T-cell (primary cell): ENCODE results near the gene ACAP2. TPM values are rescaled to one million over a fixed set of nuclear protein-coding genes. Genes with fewer than 3 reads are reported as not detected.

ENCODE experiments used
- ATAC-seq, 4 experiments: fragments of 200-7000 bp in 3 of 4; fragments of 150-1000 bp in 1 of 4; cut with Tn5 transposase; replicated peaks in 1 of 4; 1 replicate in 3 of 4; 2 replicates in 1 of 4; pipeline ENCODE4 v1.10.0; 2021; ENCODE audit warnings: moderate library complexity in 3 of 4, mild to moderate bottlenecking in 2 of 4, moderate number of reproducible peaks in 1 of 4
- CTCF ChIA-PET, 2 donors: fragments of 300-600 bp; sonication (Branson Sonifier 250); formaldehyde crosslinking; loops; one replicate each; lab custom pipeline; 2022; ENCODE audit warnings: antibody characterized with exemption in 2 of 2; lab: Charles Lee
- POLR2A ChIA-PET, 2 donors: fragments of 300-600 bp; sonication (Branson Sonifier 250); formaldehyde crosslinking; loops; one replicate each; lab custom pipeline; 2022; ENCODE audit warnings: antibody characterized with exemption in 2 of 2; lab: Charles Lee
- DNase-seq, 35 experiments: peaks; one replicate each; pipeline versions ENCODE4 v3.0.0 to v3.0.0-alpha.2; 2013 to 2023
- H3K27ac ChIP-seq: one replicate; pipeline ENCODE4 v1.5.1; 2013; ENCODE audit warnings: low read length
- H3K27me3 ChIP-seq, 2 experiments: replicated peaks in 1 of 2; 1 replicate in 1 of 2; 2 replicates in 1 of 2; pipeline versions ENCODE4 v1.6.1 to v1.7.0; 2013; ENCODE audit warnings: low read length in 1 of 2, mixed read lengths in 1 of 2; ENCODE audit not compliant: control insufficient read depth in 2 of 2, insufficient read depth in 2 of 2; ENCODE audit errors: extremely low read depth in 1 of 2
- H3K36me3 ChIP-seq, 2 donors: 1 replicate in 1 of 2; 2 replicates in 1 of 2; pipeline versions ENCODE4 v1.6.1 to v1.7.0; 2013; ENCODE audit warnings: low read length in 1 of 2; ENCODE audit not compliant: control insufficient read depth in 2 of 2, insufficient read depth in 1 of 2; ENCODE audit errors: extremely low read depth in 1 of 2
- H3K4me1 ChIP-seq, 2 experiments: 1 replicate in 1 of 2; 2 replicates in 1 of 2; pipeline versions ENCODE4 v1.6.1 to v1.7.0; 2013; ENCODE audit warnings: low read length in 2 of 2, mixed read lengths in 1 of 2; ENCODE audit not compliant: insufficient read depth in 2 of 2, control insufficient read depth in 1 of 2; ENCODE audit errors: extremely low read depth in 1 of 2
- H3K4me3 ChIP-seq, 2 donors: 1 replicate in 1 of 2; 2 replicates in 1 of 2; pipeline versions ENCODE4 v1.5.1 to v1.7.0; 2013; ENCODE audit warnings: mild to moderate bottlenecking in 2 of 2, low read length in 1 of 2, moderate library complexity in 1 of 2; ENCODE audit not compliant: control insufficient read depth in 1 of 2; ENCODE audit errors: extremely low read depth in 1 of 2
- H3K9me3 ChIP-seq: 2 replicates; pipeline ENCODE4 v1.7.0; 2013
- H3K27ac Mint-ChIP-seq, 2 donors: one replicate each; pipeline ENCODE4 v1.8.0; 2020 to 2021; ENCODE audit warnings: mild to moderate bottlenecking in 2 of 2, mixed read lengths in 2 of 2
- H3K27me3 Mint-ChIP-seq, 2 donors: one replicate each; pipeline ENCODE4 v1.8.0; 2021 to 2022; ENCODE audit warnings: mixed read lengths in 2 of 2
- H3K36me3 Mint-ChIP-seq: one replicate; pipeline ENCODE4 v1.8.0; 2021; ENCODE audit warnings: mixed read lengths
- H3K4me1 Mint-ChIP-seq, 3 donors: one replicate each; pipeline ENCODE4 v1.8.0; 2020 to 2022; ENCODE audit warnings: mixed read lengths in 3 of 3, mild to moderate bottlenecking in 1 of 3
- H3K4me3 Mint-ChIP-seq, 3 donors: one replicate each; pipeline ENCODE4 v1.8.0; 2020 to 2022; ENCODE audit warnings: mild to moderate bottlenecking in 3 of 3, mixed read lengths in 3 of 3, moderate library complexity in 3 of 3
- H3K9me3 Mint-ChIP-seq, 3 donors: one replicate each; pipeline ENCODE4 v1.8.0; 2020 to 2022; ENCODE audit warnings: mixed read lengths in 3 of 3
- WGBS: methylation state at CpG from one replicate; pipeline ENCODE4 v1.1.5; 2013; ENCODE audit warnings: missing lambda C conversion rate; ENCODE audit not compliant: insufficient coverage; 5-methylcytosine and 5-hydroxymethylcytosine counted together
- total RNA-seq, 35 experiments: library from RNA in 6 of 35; stranded (reverse) in 6 of 35; fragments of 120-200 nt in 1 of 35; gene quantifications; one replicate each; pipeline versions ENCODE4 v1.2.1 to v1.2.4 and lab custom pipeline; 2013 to 2026

ACAP2 gene
- total RNA-seq, 5 donors from 2014 or later (not counting 1 experiment from before 2014, with no cell fraction given): 63.6 to 90.7 (median 72.5) TPM

- H3K27ac ChIP-seq: no peak overlapping the region
These were observed 195.0 kb downstream of the ACAP2 start for GRCh38 chr3:195247863-195248189.

GRCh38 chr3:195247086-195247862 lies 195.5 kb downstream of the ACAP2 start:
- no peak overlapping the region for H3K4me3 Mint-ChIP-seq
- H3K4me1 Mint-ChIP-seq: peaks cover 11 to 35% (median 16%) of the 10 kb centered on the region in 3 donors
- no peaks in the 10 kb centered on the region for H3K36me3 ChIP-seq
- ChIA-PET POLR2A (no interaction called here), CTCF (no interaction called here)
- peaks cover 27% of the 10 kb centered on the region for H3K36me3 Mint-ChIP-seq
- no peak overlapping the region for H3K4me3 ChIP-seq
- no peak for ATAC-seq
- peak in 2 of 35 experiments; percentile 5 to 6 for DNase-seq
- no peaks in the 10 kb centered on the region for H3K27me3 ChIP-seq
- no peaks in the 10 kb centered on the region for H3K9me3 Mint-ChIP-seq
- H3K9me3 ChIP-seq: no peaks in the 10 kb centered on the region
- H3K4me1 ChIP-seq: peaks cover 8 to 13% of the 10 kb centered on the region in 2 experiments
- no peaks in the 10 kb centered on the region for H3K27me3 Mint-ChIP-seq
- 95% methylated on average over 20 of the region's 24 CpGs for WGBS
- H3K27ac Mint-ChIP-seq: no peak overlapping the region
- H3K27ac ChIP-seq: no peak overlapping the region

More at GRCh38 chr3:195247863-195248189, 195.0 kb downstream of the ACAP2 start:
- Histone ChIP-seq H3K9me3 (no peaks in the 10 kb centered on the region), H3K36me3 (no peaks in the 10 kb centered on the region), H3K27me3 (no peaks in the 10 kb centered on the region), H3K4me3 (no peak overlapping the region), H3K4me1 (peaks cover 8 to 13% of the 10 kb centered on the region in 2 experiments)
- H3K9me3 Mint-ChIP-seq: no peaks in the 10 kb centered on the region
- no peak overlapping the region for H3K4me3 Mint-ChIP-seq
- H3K27ac Mint-ChIP-seq: peak overlapping the region in 1 of 2 donors; percentile 20
- H3K27me3 Mint-ChIP-seq: no peaks in the 10 kb centered on the region
- 100% methylated on average over 2 of the region's 8 CpGs for WGBS
- no peak for ATAC-seq
- H3K4me1 Mint-ChIP-seq: peaks cover 13 to 35% (median 16%) of the 10 kb centered on the region in 3 donors
- DNase-seq: peak in 1 of 35 experiments; percentile 1
- CTCF ChIA-PET: interaction anchor here in 1 of 2 donors (0.5 kb wide), 1 partner anchor 574 kb away, joined by 8 read pairs; no protein-coding TSS in a partner anchor
- peaks cover 24% of the 10 kb centered on the region for H3K36me3 Mint-ChIP-seq
- POLR2A ChIA-PET: interaction anchor here in 1 of 2 donors (0.6 kb wide), 1 partner anchor 13 kb away, joined by 8 read pairs; no protein-coding TSS in a partner anchor

- H3K9me3 Mint-ChIP-seq: no peaks in the 10 kb centered on the region
- no peaks in the 10 kb centered on the region for H3K27me3 Mint-ChIP-seq
- H3K4me3 Mint-ChIP-seq: no peak overlapping the region
- peaks cover 8 to 13% of the 10 kb centered on the region in 2 experiments for H3K4me1 ChIP-seq
- H3K27me3 ChIP-seq: no peaks in the 10 kb centered on the region
- peaks cover 7 to 31% (median 11%) of the 10 kb centered on the region in 3 donors for H3K4me1 Mint-ChIP-seq
- 94% methylated on average over 7 of the region's 9 CpGs for WGBS
- ChIA-PET POLR2A (no interaction called here), CTCF (no interaction called here)
- no peak for ATAC-seq
- H3K36me3 ChIP-seq: no peaks in the 10 kb centered on the region
- H3K9me3 ChIP-seq: no peaks in the 10 kb centered on the region
- peaks cover 29% of the 10 kb centered on the region for H3K36me3 Mint-ChIP-seq
- DNase-seq: no peak
- H3K27ac ChIP-seq: no peak overlapping the region
- no peak overlapping the region for H3K4me3 ChIP-seq
- no peak overlapping the region for H3K27ac Mint-ChIP-seq
These were observed 196.2 kb downstream of the ACAP2 start for GRCh38 chr3:195246581-195246995.

- ChIA-PET CTCF (interaction anchor here in 1 of 2 donors (0.7 kb wide), 1 partner anchor 195 kb away, joined by 5 read pairs; no protein-coding TSS in a partner anchor), POLR2A (no interaction called here)
- Mint-ChIP-seq H3K4me1 (peaks cover 3 to 22% (median 5%) of the 10 kb centered on the region in 3 donors), H3K36me3 (peaks cover 32% of the 10 kb centered on the region), H3K9me3 (no peaks in the 10 kb centered on the region), H3K27ac (no peak overlapping the region), H3K27me3 (no peaks in the 10 kb centered on the region), H3K4me3 (no peak overlapping the region)
- Histone ChIP-seq H3K4me1 (peaks cover under 1 to 3% of the 10 kb centered on the region in 2 experiments), H3K27me3 (no peaks in the 10 kb centered on the region), H3K4me3 (no peak overlapping the region), H3K9me3 (no peaks in the 10 kb centered on the region), H3K36me3 (no peaks in the 10 kb centered on the region), H3K27ac (no peak overlapping the region)
- DNase-seq: peak in 2 of 35 experiments; percentile 2 to 3
- ATAC-seq: no peak
- 95% methylated on average over 10 of the region's 16 CpGs for WGBS
These were observed 197.3 kb downstream of the ACAP2 start for GRCh38 chr3:195245531-195245951.

- no peak overlapping the region for H3K4me3 ChIP-seq
- Mint-ChIP-seq H3K27me3 (no peaks in the 10 kb centered on the region), H3K9me3 (peaks cover 0 to 9% (median 7%) of the 10 kb centered on the region in 3 donors), H3K27ac (no peak overlapping the region), H3K4me3 (no peak overlapping the region), H3K36me3 (peaks cover 38% of the 10 kb centered on the region), H3K4me1 (peaks cover 0 to 16% (median 5%) of the 10 kb centered on the region in 3 donors)
- H3K27ac ChIP-seq: no peak overlapping the region
- no peaks in the 10 kb centered on the region for H3K27me3 ChIP-seq
- H3K36me3 ChIP-seq: peaks cover 3 to 6% of the 10 kb centered on the region in 2 donors
- WGBS: 93% methylated on average over 11 of the region's 12 CpGs
- ATAC-seq (no peak), DNase-seq (peak in 2 of 35 experiments; percentile 4)
- ChIA-PET CTCF (interaction anchor here in 1 of 2 donors (0.5 to 0.6 kb wide), 2 partner anchors 912 to 1803 kb away, joined by 5 to 8 read pairs; no protein-coding TSS in a partner anchor), POLR2A (no interaction called here)
- H3K4me1 ChIP-seq: peaks cover 0 to 4% of the 10 kb centered on the region in 2 experiments
- no peaks in the 10 kb centered on the region for H3K9me3 ChIP-seq
These were observed 201.0 kb downstream of the ACAP2 start for GRCh38 chr3:195241592-195242355.

- H3K27me3 Mint-ChIP-seq: no peaks in the 10 kb centered on the region
- ATAC-seq: no peak
- peaks cover 0 to 12% (median 5%) of the 10 kb centered on the region in 3 donors for H3K4me1 Mint-ChIP-seq
- no peak for DNase-seq
- Histone ChIP-seq H3K27me3 (no peaks in the 10 kb centered on the region), H3K9me3 (no peaks in the 10 kb centered on the region), H3K4me1 (peaks cover 0 to 4% of the 10 kb centered on the region in 2 experiments), H3K4me3 (no peak overlapping the region), H3K36me3 (peaks cover 3 to 14% of the 10 kb centered on the region in 2 donors), H3K27ac (no peak overlapping the region)
- CTCF ChIA-PET: no interaction called here
- H3K27ac Mint-ChIP-seq: no peak overlapping the region
- H3K36me3 Mint-ChIP-seq: peaks cover 32% of the 10 kb centered on the region
- H3K9me3 Mint-ChIP-seq: peaks cover 0 to 12% (median 7%) of the 10 kb centered on the region in 3 donors
- POLR2A ChIA-PET: no interaction called here
- no peak overlapping the region for H3K4me3 Mint-ChIP-seq
- WGBS: 97% methylated on average over 4 of the region's 6 CpGs
These were observed 201.9 kb downstream of the ACAP2 start for GRCh38 chr3:195240939-195241338.
